GM12892 (cell line): ENCODE data around the gene GNA12.
"Not testable (repeated sequence)": the region's sequence is repeated elsewhere in the genome, so short reads cannot be mapped to it uniquely, and the experiment has no call there.

Experiments
- DNase-seq: peaks from one replicate; pipeline ENCODE4 v3.0.0; 2011; ENCODE audit not compliant: insufficient read length
- FAIRE-seq: peaks from 2 replicates; lab custom pipeline; 2011; peaks lifted over from hg19 to GRCh38; lab: Jason Lieb, UNC
- POLR2A ChIP-seq: IDR thresholded peaks from 2 replicates; pipeline ENCODE4 v1.6.1; 2011; ENCODE audit warnings: low read depth, low read length, control low read depth
- POLR2AphosphoS5 ChIP-seq: IDR thresholded peaks from 2 replicates; pipeline ENCODE4 v1.6.1; 2011; ENCODE audit warnings: low read depth, low read length, control low read depth
- TAF1 ChIP-seq: IDR thresholded peaks from 2 replicates; pipeline ENCODE4 v1.6.1; 2011; ENCODE audit warnings: low read depth, mild to moderate bottlenecking, control low read depth, low read length, borderline replicate concordance

Gene GNA12

DNA sequence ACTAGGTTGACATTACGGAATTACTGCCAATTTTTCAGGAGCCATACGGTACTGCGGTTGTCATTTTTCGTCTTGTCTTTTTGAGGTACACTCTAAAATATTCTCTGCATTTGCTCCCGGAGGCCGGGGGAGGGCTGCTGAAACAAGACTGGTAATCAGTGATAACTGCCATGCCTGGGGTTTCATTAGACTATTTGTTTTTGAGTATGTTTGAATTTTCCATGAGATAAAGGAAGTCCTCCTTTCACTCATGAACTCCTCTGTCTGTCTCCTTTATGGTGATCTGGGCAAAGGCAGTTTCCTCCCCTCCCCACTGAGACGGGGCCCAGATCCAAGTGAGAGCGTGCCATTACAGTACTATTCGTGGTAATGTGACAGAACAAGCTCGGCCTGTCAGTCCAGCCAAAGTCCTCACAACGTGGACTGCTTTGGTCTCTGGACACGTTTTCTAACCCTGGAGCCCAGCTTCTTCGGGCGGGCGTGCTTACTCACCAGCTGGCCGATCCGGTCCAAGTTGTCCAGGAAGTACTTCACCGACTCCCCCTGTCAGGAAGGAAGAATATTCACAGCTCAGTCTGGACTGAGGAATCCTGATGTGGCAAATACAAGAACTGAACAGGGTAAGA, 111.0 kb downstream of the GNA12 start:
- no peak for DNase-seq
- TF ChIP-seq POLR2A (no peak), TAF1 (no peak), POLR2AphosphoS5 (no peak)
- no peak for FAIRE-seq

DNA sequence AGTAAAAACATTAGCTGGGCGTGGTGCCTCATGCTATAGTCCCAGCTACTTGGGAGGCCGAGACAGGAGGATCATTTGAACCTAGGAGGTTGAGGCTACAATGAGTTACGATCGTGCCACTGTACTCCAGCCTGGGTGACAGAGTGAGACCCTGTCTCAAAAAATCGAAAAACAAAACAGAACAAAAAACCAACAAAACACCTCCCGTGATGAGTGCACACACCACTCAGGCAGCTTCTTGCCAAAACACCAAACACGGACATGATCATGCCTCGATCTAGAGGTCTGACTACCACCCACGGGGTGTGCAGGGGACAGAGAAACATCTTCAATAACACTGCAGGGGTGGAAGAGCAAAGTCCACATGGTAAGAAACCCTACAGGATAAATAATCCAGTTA, 111.7 kb downstream of the GNA12 start:
- FAIRE-seq = no peak
- DNase-seq = no peak
- no peak for TF ChIP-seq POLR2AphosphoS5
- no peak for TF ChIP-seq TAF1
- TF ChIP-seq POLR2A = no peak

- no peak for DNase-seq
- TF ChIP-seq TAF1 (no peak), POLR2A (no peak), POLR2AphosphoS5 (no peak)
- no peak for FAIRE-seq
Observed at GRCh38 chr7:2730846-2731770, 113.0 kb downstream of the GNA12 start.

- TF ChIP-seq TAF1 (no peak), POLR2AphosphoS5 (no peak), POLR2A (no peak)
- DNase-seq = no peak
- no peak for FAIRE-seq
Observed at GRCh38 chr7:2729893-2730716, 114.0 kb downstream of the GNA12 start.

- no peak for TF ChIP-seq POLR2AphosphoS5
- TF ChIP-seq POLR2A = no peak
- no peak for TF ChIP-seq TAF1
- DNase-seq = no peak
- no peak for FAIRE-seq
Observed at GRCh38 chr7:2729031-2729892, 114.8 kb downstream of the GNA12 start.

- no peak for FAIRE-seq
- no peak for TF ChIP-seq POLR2A
- TF ChIP-seq POLR2AphosphoS5 = no peak
- DNase-seq = no peak
Observed at GRCh38 chr7:2728316-2729030, 115.6 kb downstream of the GNA12 start.

DNA sequence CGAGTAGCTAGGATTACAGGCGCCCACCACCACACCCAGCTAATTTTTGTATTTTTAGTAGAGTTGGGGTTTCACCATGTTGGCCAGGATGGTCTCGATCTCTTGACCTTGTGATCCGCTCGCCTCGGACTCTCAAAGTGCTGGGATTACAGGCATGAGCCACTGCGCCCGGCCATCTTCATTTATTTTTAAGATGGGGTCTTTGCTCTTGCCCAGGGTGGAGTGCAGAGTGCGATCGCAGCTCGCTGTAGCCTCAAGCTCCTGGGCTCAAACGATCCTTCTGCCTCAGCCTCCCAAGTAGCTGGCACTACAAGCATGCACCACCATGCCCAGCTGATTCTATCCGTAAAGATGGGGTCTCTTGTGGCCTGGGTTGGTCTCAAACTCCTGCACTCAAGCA, 116.9 kb downstream of the GNA12 start:
- FAIRE-seq, DNase-seq: not testable (repeated sequence)

- TF ChIP-seq TAF1 = no peak
- no peak for DNase-seq
- FAIRE-seq = no peak
Observed at GRCh38 chr7:2726316-2727018, 117.6 kb downstream of the GNA12 start.

DNA sequence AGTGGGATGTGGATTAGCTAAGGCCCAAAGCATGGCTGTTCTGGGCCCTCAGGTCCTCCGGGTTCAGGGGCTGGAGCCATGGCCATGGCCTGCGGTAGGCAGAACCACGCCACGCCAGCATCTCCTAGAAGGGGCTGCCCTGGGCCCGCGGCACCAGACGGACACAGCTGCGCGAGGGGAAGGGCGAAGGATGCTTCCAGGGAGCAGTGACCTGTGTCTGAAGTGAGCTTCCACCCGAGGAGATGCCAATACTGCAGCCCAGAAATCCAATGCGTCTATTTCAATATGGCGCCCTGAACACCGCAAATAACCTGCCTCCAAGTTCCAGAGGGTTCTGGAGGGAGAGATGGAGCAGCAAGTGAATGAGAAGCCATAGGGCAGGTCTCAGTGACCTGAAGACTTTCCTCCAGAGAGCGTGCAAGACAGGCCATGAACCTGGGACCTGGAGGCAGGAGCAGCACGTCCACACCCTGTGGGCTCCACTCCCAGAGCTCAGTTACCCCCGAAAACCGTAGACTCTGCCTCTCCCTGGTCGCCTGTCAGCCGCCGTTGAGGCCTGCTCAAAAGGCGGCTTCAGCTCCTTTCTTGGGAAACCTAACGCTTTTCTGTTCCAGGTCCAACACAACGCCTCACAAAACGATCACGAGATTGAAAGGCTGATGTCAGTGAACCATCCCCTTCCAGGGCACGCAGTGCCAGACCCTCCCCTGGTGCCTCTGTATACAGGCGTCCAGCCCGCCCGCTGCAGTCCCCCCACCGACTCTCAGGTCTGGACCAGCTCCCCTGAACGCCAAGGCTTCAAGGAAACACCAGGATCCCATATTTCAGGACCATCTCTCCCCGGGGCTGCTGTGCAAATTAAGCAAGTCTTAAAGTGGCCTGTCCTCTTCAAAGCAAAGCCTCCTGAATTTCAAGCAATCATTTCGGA, 118.7 kb downstream of the GNA12 start:
- FAIRE-seq (no peak), DNase-seq (no peak)
- TF ChIP-seq POLR2A (no peak), TAF1 (no peak), POLR2AphosphoS5 (no peak)
